GM10847 (cell line): ENCODE results near the gene SNAP29.
A peak's percentile ranks its signal among the peaks of the same experiment; 100 is the strongest.

Experiments used
- POLR2A ChIP-seq: IDR thresholded peaks from 2 replicates; pipeline ENCODE4 v1.6.1; 2011; ENCODE audit not compliant: insufficient read length; ENCODE audit errors: extremely low read depth

The SNAP29 gene

DNA sequence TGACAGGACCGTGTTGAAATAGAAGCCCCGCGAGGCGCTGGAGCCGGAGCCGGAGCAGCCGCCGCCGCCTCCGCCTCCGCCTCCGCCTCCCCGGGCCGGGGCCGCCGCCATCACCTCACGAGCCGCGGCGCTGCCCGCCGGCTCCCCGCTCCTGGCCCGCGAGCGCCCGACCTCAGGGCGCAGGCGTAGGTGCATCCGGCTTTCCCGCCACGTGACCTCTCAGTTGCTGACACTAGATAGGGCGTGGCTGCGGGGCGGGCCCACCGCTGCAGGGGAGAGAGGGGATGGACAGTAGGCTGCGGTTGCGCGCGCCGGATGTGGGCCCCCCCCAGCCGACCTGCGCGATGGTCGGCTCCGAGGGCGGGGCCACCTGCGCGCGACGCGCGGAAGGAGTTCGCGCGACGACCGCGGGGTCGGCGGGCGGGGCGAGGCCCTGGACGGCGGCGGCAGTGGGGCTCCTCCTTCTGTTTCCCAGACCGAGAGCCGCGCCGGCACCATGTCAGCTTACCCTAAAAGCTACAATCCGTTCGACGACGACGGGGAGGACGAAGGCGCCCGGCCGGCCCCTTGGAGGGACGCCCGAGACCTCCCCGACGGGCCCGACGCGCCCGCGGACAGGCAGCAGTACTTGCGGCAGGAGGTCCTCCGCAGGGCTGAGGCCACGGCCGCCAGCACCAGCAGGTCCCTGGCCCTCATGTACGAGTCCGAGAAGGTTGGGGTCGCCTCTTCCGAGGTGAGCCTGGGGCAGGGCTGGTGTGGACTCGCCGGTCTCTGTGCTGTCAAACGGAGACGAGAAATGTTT lies at the start of gene SNAP29, which contains the start of gene PI4KA:
Gene SNAP29, plus strand, starts transcription at position 393 of the 802 bp plus-strand sequence. Its CDS starts 104 bp downstream, at position 497.
Gene PI4KA, minus strand, starts transcription at position 197 of the 802 bp plus-strand sequence. Its CDS starts 86 bp downstream, at position 111.
- peak; percentile 75 for TF ChIP-seq POLR2A

DNA sequence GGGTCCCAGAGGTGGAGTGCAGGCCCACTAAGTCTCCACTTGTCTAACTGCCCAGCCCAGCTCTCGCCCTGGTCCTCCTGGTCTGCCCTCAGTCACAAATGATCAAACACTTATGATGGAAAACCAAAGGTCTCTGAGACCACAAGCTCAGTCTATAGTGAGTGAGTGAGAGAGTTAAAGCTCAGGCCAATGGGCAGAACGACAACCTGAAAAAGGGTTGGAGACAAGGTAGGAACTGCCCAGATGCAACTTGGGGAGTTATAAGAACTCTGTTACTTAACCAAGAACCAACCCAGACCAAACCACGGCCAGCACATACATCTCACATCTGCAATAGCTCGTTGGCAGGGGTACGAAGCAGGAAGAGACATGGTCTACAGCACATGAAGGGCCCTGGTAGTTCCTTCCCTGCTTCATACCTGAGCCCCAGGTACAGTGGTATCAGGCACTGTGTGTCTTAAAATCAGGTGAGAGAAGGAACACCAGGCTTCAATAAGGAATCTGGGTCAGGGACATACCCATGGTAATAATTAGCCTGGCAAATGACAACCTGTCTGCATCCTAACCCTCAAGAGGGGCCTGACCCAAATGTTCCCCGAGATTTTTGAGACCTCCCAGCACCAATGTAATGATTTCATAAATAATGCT lies 49.1 kb upstream of the SNAP29 start:
- no peak for TF ChIP-seq POLR2A

GRCh38 chr22:20810645-20811044 lies 48.2 kb upstream of the SNAP29 start:
- TF ChIP-seq POLR2A, result no peak

DNA sequence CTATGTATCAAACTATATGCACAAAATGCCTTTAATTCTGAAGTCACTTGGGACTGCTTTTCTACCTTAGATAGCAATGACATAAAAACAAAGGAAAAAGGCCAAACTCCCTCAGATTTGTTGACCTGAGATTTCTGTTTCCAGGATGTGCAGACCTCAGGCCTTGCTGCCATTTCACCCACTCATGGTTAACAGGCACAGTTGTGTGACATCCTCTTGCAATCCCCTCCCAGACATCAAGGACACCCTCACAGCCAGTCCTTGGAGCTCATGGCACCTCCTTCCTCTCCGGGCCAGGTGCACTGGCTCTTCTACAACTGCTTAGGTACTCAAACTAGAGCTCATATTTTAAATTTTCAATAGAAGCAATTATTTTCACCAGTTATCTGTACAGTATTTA lies 47.6 kb upstream of the SNAP29 start:
- TF ChIP-seq POLR2A, result no peak

DNA sequence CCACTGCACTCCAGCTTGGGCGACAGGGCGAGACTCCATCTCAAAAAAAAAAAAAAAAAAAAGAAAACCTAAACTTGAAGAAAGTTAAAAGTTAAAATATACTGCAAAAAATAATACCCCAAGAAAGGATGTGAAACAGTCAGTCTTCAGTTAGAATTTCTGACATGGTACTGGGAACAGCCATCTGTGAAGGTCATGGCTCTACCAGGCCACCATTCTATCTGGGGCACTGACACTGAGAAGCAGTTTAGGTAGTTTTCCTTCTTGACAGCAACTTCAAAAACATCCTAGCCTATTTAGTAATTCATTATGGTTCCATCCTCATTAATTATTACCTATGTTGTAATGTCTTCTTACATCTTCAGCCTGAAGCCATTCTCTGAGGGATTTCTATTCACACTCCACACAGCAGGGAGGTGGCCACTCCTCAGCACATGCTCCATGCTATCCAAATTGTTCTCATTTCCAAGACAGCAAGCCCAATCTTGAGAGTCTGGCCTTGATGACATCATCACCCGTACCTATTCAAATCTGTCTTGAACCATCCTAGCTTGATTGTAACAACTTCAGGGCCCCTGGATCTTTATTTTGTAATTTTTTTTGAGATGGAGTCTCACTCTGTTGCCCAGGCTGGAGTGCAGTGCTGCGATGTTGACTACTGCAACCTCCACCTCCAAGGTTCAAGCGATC lies 46.7 kb upstream of the SNAP29 start:
- no peak for TF ChIP-seq POLR2A

DNA sequence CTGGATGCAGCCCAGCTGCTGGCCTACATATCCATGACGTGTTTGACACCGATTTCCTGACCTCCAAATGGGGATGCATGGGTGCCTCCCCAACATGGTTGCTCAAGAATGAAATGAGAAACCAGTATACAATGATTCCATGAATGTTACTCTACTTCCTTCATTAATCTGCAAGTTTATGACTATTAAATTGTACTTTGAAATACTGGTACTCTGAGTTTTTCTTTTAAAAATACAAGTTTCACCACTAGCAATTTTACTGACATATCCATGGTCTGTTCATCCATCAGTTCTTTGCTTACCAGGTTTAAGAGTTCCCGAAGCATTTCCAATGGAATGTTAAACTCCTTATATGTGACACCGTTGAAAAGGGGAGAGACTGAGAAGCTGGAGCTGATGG lies 45.8 kb upstream of the SNAP29 start:
- TF ChIP-seq POLR2A, result no peak

- TF ChIP-seq POLR2A, result no peak
Observed at GRCh38 chr22:20814221-20814808, 44.5 kb upstream of the SNAP29 start.

- no peak for TF ChIP-seq POLR2A
Observed at GRCh38 chr22:20815477-20816050, 43.2 kb upstream of the SNAP29 start.

GRCh38 chr22:20816559-20816958 lies 42.2 kb upstream of the SNAP29 start:
- TF ChIP-seq POLR2A, result no peak

- no peak for TF ChIP-seq POLR2A
Observed at GRCh38 chr22:20818471-20818870, 40.3 kb upstream of the SNAP29 start.

DNA sequence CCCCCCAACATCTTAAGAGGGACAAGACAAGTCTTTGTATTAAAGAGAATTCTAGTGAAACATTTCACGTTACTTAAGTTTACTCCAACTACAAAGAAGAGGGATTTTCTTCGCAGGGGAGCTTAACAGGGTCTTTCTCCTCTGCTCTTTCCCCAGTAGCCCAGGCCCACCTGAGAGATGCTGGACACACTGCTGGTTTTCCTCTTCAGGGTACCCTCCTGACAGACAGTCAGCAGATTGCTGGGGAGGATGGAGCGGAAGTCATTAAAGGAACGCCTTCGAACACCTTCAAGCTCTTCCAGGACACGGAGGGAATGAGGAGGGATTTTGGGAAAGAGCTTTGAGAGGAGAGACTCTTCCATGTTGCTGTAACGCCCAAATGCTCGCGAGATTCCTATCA lies 39.3 kb upstream of the SNAP29 start:
- TF ChIP-seq POLR2A, result no peak

DNA sequence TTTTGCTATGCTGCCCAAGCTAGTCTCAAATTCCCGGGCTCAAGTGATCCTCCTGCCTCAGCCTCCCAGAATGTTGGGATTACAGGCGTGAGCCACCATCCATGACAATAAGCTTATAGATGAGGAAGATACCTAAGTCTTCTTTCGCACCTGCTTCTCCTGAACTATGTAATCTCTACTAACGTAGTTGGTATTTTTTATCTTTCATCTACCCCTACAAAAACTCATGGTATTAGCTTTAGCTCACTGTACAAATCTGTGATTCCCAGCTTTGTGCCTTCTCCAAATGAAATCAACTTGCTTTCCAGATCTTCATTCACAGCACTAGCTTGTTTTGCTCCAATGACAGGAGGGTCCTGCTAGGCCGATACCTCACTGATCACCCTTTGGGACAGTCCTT lies 36.6 kb upstream of the SNAP29 start:
- TF ChIP-seq POLR2A, result no peak

DNA sequence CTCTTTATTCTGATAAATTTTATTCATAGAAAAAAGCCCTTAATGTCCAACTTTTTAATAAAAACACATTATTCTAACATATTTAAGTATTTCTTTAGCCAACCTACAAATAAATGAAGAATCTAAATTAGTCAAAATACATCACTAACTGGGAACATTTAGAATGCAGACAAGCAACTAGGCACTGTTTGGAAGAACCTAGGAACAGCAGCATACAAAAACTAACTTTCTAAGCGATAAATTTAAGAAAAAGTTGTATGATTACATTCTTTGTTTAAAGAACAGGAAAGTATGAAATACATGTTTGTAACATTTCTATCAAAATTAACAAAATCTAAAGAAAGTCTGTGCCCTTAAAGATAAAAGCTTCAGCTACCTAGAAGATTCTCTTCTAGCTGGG lies 35.5 kb upstream of the SNAP29 start:
- TF ChIP-seq POLR2A, result no peak

- TF ChIP-seq POLR2A, result no peak
Observed at GRCh38 chr22:20825624-20826023, 33.2 kb upstream of the SNAP29 start.

- TF ChIP-seq POLR2A, result no peak
Observed at GRCh38 chr22:20829491-20830134, 29.2 kb upstream of the SNAP29 start.

- no peak for TF ChIP-seq POLR2A
Observed at GRCh38 chr22:20833225-20833665, 25.6 kb upstream of the SNAP29 start.
